GM19240 (cell line): ENCODE data around the gene PHOSPHO1.
"Not testable (repeated sequence)": the region's sequence is repeated elsewhere in the genome, so short reads cannot be mapped to it uniquely, and the experiment has no call there.

Experiments
- DNase-seq: peaks from one replicate; pipeline ENCODE4 v3.0.0; 2011; ENCODE audit warnings: low spot score; ENCODE audit not compliant: insufficient read length

PHOSPHO1 gene

GRCh38 chr17:49230636-49231562 lies at the start of gene PHOSPHO1:
Gene PHOSPHO1, minus strand, starts transcription at chr17:49230787. Its CDS starts 4,096 bp downstream, at chr17:49226691.
- peak; percentile 88 for DNase-seq

GRCh38 chr17:49280061-49280460 lies 49.5 kb upstream of the PHOSPHO1 start:
- no peak for DNase-seq

- DNase-seq: not testable (repeated sequence)
These were observed 48.9 kb upstream of the PHOSPHO1 start for GRCh38 chr17:49279263-49280015.

- no peak for DNase-seq
These were observed 47.5 kb upstream of the PHOSPHO1 start for GRCh38 chr17:49278076-49278475.

- DNase-seq: no peak
These were observed 47.1 kb upstream of the PHOSPHO1 start for GRCh38 chr17:49277638-49278037.

- DNase-seq: not testable (repeated sequence)
These were observed 45.4 kb upstream of the PHOSPHO1 start for GRCh38 chr17:49275981-49276380.

GRCh38 chr17:49269356-49269755 lies 38.8 kb upstream of the PHOSPHO1 start:
- DNase-seq: no peak

- DNase-seq: no peak
These were observed 37.3 kb upstream of the PHOSPHO1 start for GRCh38 chr17:49267912-49268311.

GRCh38 chr17:49266233-49266632 lies 35.6 kb upstream of the PHOSPHO1 start:
- DNase-seq: no peak

GRCh38 chr17:49261540-49261939 lies 31.0 kb upstream of the PHOSPHO1 start:
- not testable (repeated sequence) for DNase-seq

GRCh38 chr17:49260817-49261291 lies 30.3 kb upstream of the PHOSPHO1 start:
- no peak for DNase-seq

- DNase-seq: peak; percentile 38
These were observed 29.6 kb upstream of the PHOSPHO1 start for GRCh38 chr17:49260011-49260816.

GRCh38 chr17:49259663-49260010 lies 29.1 kb upstream of the PHOSPHO1 start:
- DNase-seq: no peak

GRCh38 chr17:49258394-49258793 lies 27.8 kb upstream of the PHOSPHO1 start:
- no peak for DNase-seq

GRCh38 chr17:49255125-49255524 lies 24.5 kb upstream of the PHOSPHO1 start:
- no peak for DNase-seq

- no peak for DNase-seq
These were observed 23.5 kb upstream of the PHOSPHO1 start for GRCh38 chr17:49254066-49254465.

GRCh38 chr17:49252148-49252695 lies 21.6 kb upstream of the PHOSPHO1 start:
- DNase-seq: no peak

- DNase-seq: no peak
These were observed 19.4 kb upstream of the PHOSPHO1 start for GRCh38 chr17:49249890-49250522.

- DNase-seq: no peak
These were observed 18.8 kb upstream of the PHOSPHO1 start for GRCh38 chr17:49249292-49249794.

GRCh38 chr17:49247944-49248343 lies 17.4 kb upstream of the PHOSPHO1 start:
- DNase-seq: no peak
